ENCODE results near the gene VARS2. TPM values are rescaled to one million over a fixed set of nuclear protein-coding genes. Genes with fewer than 3 reads are reported as not detected.

Gene VARS2
- total and polyA plus RNA-seq, 2 donors from 2014 or later = 30.4 to 34.5 TPM

GRCh38 chr6:30942338-30943060, 28.5 kb downstream of the VARS2 start:
- TF ChIP-seq, protein P1, sequence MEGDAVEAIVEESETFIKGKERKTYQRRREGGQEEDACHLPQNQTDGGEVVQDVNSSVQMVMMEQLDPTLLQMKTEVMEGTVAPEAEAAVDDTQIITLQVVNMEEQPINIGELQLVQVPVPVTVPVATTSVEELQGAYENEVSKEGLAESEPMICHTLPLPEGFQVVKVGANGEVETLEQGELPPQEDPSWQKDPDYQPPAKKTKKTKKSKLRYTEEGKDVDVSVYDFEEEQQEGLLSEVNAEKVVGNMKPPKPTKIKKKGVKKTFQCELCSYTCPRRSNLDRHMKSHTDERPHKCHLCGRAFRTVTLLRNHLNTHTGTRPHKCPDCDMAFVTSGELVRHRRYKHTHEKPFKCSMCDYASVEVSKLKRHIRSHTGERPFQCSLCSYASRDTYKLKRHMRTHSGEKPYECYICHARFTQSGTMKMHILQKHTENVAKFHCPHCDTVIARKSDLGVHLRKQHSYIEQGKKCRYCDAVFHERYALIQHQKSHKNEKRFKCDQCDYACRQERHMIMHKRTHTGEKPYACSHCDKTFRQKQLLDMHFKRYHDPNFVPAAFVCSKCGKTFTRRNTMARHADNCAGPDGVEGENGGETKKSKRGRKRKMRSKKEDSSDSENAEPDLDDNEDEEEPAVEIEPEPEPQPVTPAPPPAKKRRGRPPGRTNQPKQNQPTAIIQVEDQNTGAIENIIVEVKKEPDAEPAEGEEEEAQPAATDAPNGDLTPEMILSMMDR (IDR thresholded peaks at IDR 0.05; ENCODE audit: borderline replicate concordance, extremely low read depth, insufficient read depth) = peak; percentile 50
- Histone ChIP-seq H3K9ac (ENCODE audit: low read length in 3 of 3) (no peak overlapping the region), H3K36me3 (ENCODE audit: control insufficient read depth in 2 of 3, insufficient read depth in 3 of 3, low read length in 3 of 3) (no peaks in the 10 kb centered on the region), H3K4me3 (ENCODE audit: low read length in 3 of 3) (no peak overlapping the region), H3K9me3 (ENCODE audit: control insufficient read depth in 2 of 3, insufficient read depth in 1 of 3, low read length in 3 of 3) (no peaks in the 10 kb centered on the region), H3K4me1 (ENCODE audit: control insufficient read depth in 2 of 3, insufficient read depth in 2 of 3, low read depth in 1 of 3, low read length in 3 of 3) (no peaks in the 10 kb centered on the region), H3K27me3 (ENCODE audit: control insufficient read depth, insufficient read depth, low read length) (no peaks in the 10 kb centered on the region), H3K27ac (ENCODE audit: low read depth in 2 of 2, low read length in 2 of 2) (no peak overlapping the region)
- intact Hi-C loops (cut with DNase I) = no loop called here
- DNase-seq (peak; percentile 89 to 95 (median 92)), FAIRE-seq (no peak)

GRCh38 chr6:30944051-30944450, 30.0 kb downstream of the VARS2 start:
- Histone ChIP-seq H3K36me3 (ENCODE audit: control insufficient read depth in 2 of 3, insufficient read depth in 3 of 3, low read length in 3 of 3) (no peaks in the 10 kb centered on the region), H3K27ac (ENCODE audit: low read depth in 2 of 2, low read length in 2 of 2) (no peak overlapping the region), H3K27me3 (ENCODE audit: control insufficient read depth, insufficient read depth, low read length) (no peaks in the 10 kb centered on the region), H3K4me3 (ENCODE audit: low read length in 3 of 3) (no peak overlapping the region), H3K9ac (ENCODE audit: low read length in 3 of 3) (no peak overlapping the region), H3K4me1 (ENCODE audit: control insufficient read depth in 2 of 3, insufficient read depth in 2 of 3, low read depth in 1 of 3, low read length in 3 of 3) (no peaks in the 10 kb centered on the region), H3K9me3 (ENCODE audit: control insufficient read depth in 2 of 3, insufficient read depth in 1 of 3, low read length in 3 of 3) (no peaks in the 10 kb centered on the region)
- DNase-seq (no peak), FAIRE-seq (no peak)
- intact Hi-C loops (cut with DNase I) = no loop called here
- TF ChIP-seq, protein P1 (IDR thresholded peaks at IDR 0.05; ENCODE audit: borderline replicate concordance, extremely low read depth, insufficient read depth) = no peak

- Histone ChIP-seq H3K4me1 (ENCODE audit: control insufficient read depth in 2 of 3, insufficient read depth in 2 of 3, low read depth in 1 of 3, low read length in 3 of 3) (no peaks in the 10 kb centered on the region), H3K36me3 (ENCODE audit: control insufficient read depth in 2 of 3, insufficient read depth in 3 of 3, low read length in 3 of 3) (no peaks in the 10 kb centered on the region), H3K27ac (ENCODE audit: low read depth in 2 of 2, low read length in 2 of 2) (no peak overlapping the region), H3K4me3 (ENCODE audit: low read length in 3 of 3) (no peak overlapping the region), H3K9ac (ENCODE audit: low read length in 3 of 3) (no peak overlapping the region), H3K27me3 (ENCODE audit: control insufficient read depth, insufficient read depth, low read length) (no peaks in the 10 kb centered on the region), H3K9me3 (ENCODE audit: control insufficient read depth in 2 of 3, insufficient read depth in 1 of 3, low read length in 3 of 3) (no peaks in the 10 kb centered on the region)
- DNase-seq (no peak), FAIRE-seq (no peak)
- intact Hi-C loops (cut with DNase I) = no loop called here
- TF ChIP-seq, protein P1 (IDR thresholded peaks at IDR 0.05; ENCODE audit: borderline replicate concordance, extremely low read depth, insufficient read depth) = no peak
Measured at GRCh38 chr6:30945281-30945680, 31.2 kb downstream of the VARS2 start.

All from kidney (tissue), 14 donors.